Muscle layer of duodenum (tissue), 2 donors: ENCODE data around the gene VAC14.

Experiments used
- H3K27ac ChIP-seq: one replicate; pipeline ENCODE4 v1.7.0; 2013; ENCODE audit warnings: mild to moderate bottlenecking, low read length
- H3K27me3 ChIP-seq: one replicate; pipeline ENCODE4 v1.7.0; 2013; ENCODE audit warnings: low read depth, mild to moderate bottlenecking, control low read depth, low read length
- H3K36me3 ChIP-seq, 2 donors: one replicate each; pipeline ENCODE4 v1.7.0; 2013; ENCODE audit warnings: low read length in 2 of 2, control low read depth in 1 of 2, mild to moderate bottlenecking in 1 of 2; ENCODE audit not compliant: insufficient read depth in 2 of 2, control insufficient read depth in 1 of 2
- H3K4me1 ChIP-seq, 2 donors: one replicate each; pipeline ENCODE4 v1.7.0; 2013; ENCODE audit warnings: low read length in 2 of 2, mild to moderate bottlenecking in 2 of 2, control low read depth in 1 of 2, moderate library complexity in 1 of 2; ENCODE audit not compliant: insufficient read depth in 2 of 2, control insufficient read depth in 1 of 2
- H3K4me3 ChIP-seq, 2 donors: one replicate each; pipeline ENCODE4 v1.7.0; 2013; ENCODE audit warnings: low read length in 2 of 2, low read depth in 1 of 2, mild to moderate bottlenecking in 1 of 2
- H3K9me3 ChIP-seq, 2 donors: one replicate each; pipeline ENCODE4 v1.7.0; 2013; ENCODE audit warnings: low read length in 2 of 2, control low read depth in 1 of 2, mild to moderate bottlenecking in 1 of 2; ENCODE audit not compliant: control insufficient read depth in 1 of 2
- donor health status: healthy.

Gene VAC14

DNA sequence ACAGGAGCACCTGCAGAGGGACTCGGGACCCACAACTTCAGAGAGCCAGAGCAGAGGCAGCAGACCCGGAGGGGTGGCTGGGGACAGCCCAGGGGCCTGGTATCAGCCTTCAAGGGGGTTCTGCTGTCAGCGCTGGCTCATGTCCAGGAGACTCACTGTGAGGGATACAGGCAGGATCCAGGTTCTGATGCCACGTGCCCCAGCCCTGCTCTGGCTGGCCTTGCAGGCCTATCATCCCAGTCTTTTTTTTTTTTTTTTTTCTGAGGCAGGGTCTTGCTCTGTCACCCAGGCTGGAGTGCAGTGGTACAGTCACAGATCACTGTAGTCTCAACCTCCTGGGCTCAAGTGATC is 106.1 kb downstream of the VAC14 start:
- H3K4me3 ChIP-seq: peak overlapping the region in 1 of 2 donors; percentile 0
- peaks cover 11 to 86% of the 10 kb centered on the region in 2 donors for H3K4me1 ChIP-seq
- peak overlapping the region; percentile 75 for H3K27ac ChIP-seq
- H3K9me3 ChIP-seq: no peaks in the 10 kb centered on the region
- H3K36me3 ChIP-seq: peaks cover 0 to 3% of the 10 kb centered on the region in 2 donors
- H3K27me3 ChIP-seq: no peaks in the 10 kb centered on the region

DNA sequence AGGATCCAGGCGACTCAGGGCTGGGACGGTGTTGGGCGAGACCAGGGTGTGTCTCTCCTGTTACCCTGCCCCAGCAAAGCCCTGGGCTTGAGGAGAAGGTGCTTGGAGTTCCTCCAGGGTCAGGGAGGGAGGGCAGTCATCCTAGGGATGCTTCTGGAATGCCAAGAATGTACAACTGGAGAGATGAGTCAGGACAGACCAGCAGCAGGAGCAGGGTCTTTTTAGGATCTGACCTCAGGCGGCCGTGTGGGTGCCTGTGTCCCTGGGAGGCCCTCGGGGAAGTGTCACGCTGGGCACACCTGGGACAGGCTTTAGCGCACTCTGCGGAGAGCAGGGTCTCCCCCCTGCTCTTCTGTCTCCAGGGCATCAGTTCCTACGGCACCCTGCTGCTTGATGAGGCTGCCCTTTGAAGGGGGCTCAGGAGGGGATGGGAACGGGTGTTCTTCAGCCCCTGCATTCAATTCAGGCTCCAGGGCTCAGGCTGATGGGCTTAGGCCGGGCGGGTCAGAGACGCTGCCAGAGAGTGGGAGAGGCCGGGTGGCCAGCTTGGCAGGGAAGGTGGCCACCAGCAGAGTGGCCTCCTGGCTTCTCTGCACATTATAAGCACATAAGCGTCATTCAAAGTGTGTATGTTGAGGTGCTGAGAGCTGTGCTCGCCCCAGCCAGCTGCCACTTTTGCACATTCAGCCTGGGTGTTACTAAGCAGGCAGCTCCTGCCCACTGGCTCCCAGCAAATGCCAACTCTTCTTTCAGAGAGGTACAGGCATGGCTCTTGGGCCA is 106.7 kb downstream of the VAC14 start:
- Histone ChIP-seq H3K27ac (peak overlapping the region; percentile 86), H3K36me3 (peaks cover 0 to under 1% of the 10 kb centered on the region in 2 donors), H3K4me3 (peak overlapping the region in 1 of 2 donors; percentile 0), H3K4me1 (peaks cover 11 to 87% of the 10 kb centered on the region in 2 donors), H3K9me3 (no peaks in the 10 kb centered on the region), H3K27me3 (no peaks in the 10 kb centered on the region)

DNA sequence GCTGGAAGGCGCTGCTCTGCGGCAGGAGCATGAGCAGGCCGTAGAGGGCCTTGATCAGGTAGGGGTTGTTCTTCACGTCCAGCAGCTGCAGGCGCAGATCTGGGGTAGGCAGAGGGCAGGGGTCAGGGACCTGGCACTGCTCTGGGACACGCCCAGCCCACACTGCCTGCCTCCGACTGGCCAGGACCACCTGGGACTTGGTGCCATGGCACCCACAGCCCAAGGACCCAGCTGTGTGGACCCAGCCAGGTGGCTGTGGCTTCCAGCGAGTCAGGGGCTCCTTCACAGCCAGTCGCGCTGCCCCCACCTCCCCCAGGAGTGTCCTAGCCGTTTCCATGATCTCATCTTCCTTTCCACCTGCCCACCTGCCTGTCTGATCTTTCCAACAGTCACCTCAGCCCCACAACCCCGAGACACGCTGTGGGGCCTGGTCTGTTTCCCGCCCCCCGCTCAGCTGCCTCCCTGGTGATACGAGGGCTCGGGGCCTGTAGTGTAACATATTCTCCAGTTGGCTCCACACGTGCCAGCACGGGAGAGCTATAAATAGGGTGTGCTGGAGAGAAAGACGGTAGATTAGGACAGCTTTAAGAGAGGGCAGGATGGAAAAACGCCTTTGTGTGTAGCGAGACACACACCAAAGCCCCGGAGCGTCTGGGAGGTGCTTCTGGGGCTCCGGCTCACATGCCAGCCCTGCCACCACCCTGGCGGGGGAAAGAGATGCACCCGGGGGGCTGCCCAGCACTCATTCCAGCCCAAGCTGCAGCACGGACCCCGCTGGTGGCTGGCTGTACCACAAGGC is 107.9 kb downstream of the VAC14 start:
- H3K4me1 ChIP-seq: peaks cover 19 to 96% of the 10 kb centered on the region in 2 donors
- no peaks in the 10 kb centered on the region for H3K36me3 ChIP-seq
- H3K27ac ChIP-seq: peak overlapping the region; percentile 86
- peak overlapping the region in 1 of 2 donors; percentile 1 for H3K4me3 ChIP-seq
- no peaks in the 10 kb centered on the region for H3K9me3 ChIP-seq
- H3K27me3 ChIP-seq: no peaks in the 10 kb centered on the region

DNA sequence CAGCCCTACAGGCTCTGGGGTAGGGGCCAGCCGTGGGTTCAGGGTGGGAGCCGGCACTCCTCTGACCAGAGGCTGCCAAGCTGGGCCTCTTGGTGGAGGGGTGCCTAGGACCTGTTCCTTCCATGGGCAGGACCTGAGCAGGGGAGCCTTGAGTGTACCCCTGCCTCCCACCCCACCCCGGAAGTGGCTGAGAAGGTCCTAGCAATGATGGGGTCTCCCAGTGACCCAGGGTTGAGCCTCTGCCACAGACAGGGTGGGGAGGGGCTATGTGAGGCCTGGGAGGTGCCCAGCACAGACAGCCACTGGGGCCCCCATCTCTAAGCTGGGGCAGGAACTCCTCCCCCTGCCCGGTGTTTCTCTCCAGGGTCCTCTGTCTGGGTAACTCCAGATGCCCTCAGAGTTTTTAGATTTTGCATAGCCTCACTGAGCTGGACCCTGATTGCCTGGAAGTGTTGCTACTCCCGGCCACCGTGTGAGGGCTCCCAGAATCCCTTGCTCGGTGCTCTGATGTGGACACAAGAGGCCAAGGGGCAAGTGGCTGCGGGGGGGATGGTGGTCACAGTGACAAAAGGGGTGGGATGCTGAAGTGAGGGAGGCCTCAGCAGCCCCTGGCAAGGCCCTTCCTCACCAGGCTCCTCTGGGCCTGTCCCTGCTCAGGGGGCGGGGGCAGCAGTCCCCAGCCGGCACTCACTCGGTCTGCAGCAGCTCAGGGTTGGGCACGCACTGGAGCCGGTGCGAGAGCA is 108.7 kb downstream of the VAC14 start:
- Histone ChIP-seq H3K4me3 (peak overlapping the region in 1 of 2 donors; percentile 27), H3K36me3 (no peaks in the 10 kb centered on the region), H3K27ac (peak overlapping the region; percentile 86), H3K9me3 (no peaks in the 10 kb centered on the region), H3K27me3 (no peaks in the 10 kb centered on the region), H3K4me1 (peaks cover 23 to 96% of the 10 kb centered on the region in 2 donors)

DNA sequence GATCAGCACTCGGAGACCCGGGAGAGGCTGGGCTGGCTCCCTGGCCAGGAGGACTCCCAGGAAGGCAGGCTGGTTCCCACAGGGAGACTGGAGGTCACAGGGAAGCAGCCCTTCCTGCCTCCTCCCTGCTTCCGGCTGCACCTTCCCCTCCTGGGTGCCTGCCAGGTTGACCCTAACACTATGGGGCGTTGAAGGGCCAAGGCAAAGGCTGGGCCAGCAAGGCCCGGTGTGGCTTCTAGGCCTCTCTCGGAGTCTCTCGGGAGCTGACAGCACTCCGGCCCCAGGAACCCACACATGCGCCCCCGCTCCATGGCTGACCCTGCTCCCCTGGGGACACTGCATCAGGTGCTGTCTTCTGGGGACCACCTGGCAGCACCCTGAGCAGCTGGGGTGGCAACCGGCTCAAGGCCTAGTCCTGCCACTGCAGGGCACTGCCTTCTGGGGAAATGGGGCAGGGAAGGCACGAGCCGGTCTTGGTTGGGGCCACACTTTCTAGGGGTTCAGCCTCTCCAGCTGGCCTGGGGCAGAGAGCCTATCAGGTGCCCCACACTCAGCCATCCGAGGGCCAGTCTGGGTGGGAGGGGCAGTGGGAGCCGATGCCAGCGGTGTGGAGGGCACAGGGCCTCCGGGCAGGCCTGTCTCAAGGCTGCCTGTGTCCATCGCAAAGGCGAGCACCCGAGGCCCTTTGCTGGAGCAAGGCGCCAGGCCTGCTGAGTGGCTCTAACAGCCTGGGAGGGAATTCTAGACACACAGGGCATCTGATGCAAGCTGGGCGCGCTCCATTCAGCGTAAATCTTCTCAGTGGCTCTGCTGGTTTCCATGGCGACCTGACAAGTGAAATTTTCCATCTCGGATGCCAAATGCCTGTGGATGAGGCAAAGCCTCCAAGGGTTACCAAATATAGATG is 109.5 kb downstream of the VAC14 start:
- H3K9me3 ChIP-seq: no peaks in the 10 kb centered on the region
- H3K4me1 ChIP-seq: peaks cover 26 to 96% of the 10 kb centered on the region in 2 donors
- peak overlapping the region in 1 of 2 donors; percentile 27 for H3K4me3 ChIP-seq
- H3K27me3 ChIP-seq: no peaks in the 10 kb centered on the region
- peak overlapping the region; percentile 86 for H3K27ac ChIP-seq
- H3K36me3 ChIP-seq: no peaks in the 10 kb centered on the region

DNA sequence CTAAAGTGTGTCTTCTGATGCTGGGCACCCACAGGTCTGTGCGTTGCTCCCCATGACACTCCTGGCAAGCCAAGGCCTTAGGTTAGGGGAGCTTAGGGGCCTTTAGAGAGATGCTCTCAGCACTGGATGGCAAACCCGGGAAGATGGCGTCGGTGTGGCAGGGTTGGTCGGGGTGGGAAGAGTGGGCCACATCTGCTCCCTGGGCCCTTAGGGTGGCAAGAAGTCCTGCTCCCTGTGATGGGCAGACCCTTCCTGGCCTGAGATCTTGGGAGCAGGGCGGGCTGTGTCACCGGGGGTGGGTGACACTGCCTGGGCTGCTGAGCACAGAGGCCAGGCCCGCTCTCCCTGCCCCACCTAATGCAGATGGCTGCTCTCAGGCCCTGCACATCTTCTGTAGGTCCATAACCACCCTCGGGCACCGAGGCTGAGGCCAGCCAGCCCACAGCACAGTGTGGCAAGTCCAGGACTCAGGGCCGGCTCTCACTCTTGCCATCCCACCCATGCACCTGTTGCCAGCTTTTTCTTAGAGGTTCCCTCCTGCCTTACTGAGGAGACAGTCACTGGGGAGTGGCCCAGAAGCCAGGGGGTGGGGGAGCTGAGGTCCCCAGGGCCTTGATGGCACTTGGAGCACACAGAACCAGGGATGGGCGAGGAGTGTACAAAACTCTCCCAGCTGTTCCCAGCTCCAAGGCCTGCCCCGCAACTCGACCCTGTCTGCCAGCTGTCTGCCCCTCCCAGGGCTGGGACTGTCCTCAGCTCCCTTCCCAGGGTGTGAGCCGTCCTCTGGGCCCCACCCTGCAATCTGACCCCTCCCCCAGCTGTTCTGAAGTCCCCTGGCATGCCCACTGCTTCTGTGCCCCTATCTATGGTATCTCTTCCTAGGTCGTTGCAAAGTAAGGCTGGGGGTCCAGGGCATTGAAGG is 110.7 kb downstream of the VAC14 start:
- Histone ChIP-seq H3K4me1 (peaks cover 26 to 90% of the 10 kb centered on the region in 2 donors), H3K27me3 (no peaks in the 10 kb centered on the region), H3K27ac (peak overlapping the region; percentile 86), H3K36me3 (no peaks in the 10 kb centered on the region), H3K9me3 (no peaks in the 10 kb centered on the region), H3K4me3 (no peak overlapping the region)

DNA sequence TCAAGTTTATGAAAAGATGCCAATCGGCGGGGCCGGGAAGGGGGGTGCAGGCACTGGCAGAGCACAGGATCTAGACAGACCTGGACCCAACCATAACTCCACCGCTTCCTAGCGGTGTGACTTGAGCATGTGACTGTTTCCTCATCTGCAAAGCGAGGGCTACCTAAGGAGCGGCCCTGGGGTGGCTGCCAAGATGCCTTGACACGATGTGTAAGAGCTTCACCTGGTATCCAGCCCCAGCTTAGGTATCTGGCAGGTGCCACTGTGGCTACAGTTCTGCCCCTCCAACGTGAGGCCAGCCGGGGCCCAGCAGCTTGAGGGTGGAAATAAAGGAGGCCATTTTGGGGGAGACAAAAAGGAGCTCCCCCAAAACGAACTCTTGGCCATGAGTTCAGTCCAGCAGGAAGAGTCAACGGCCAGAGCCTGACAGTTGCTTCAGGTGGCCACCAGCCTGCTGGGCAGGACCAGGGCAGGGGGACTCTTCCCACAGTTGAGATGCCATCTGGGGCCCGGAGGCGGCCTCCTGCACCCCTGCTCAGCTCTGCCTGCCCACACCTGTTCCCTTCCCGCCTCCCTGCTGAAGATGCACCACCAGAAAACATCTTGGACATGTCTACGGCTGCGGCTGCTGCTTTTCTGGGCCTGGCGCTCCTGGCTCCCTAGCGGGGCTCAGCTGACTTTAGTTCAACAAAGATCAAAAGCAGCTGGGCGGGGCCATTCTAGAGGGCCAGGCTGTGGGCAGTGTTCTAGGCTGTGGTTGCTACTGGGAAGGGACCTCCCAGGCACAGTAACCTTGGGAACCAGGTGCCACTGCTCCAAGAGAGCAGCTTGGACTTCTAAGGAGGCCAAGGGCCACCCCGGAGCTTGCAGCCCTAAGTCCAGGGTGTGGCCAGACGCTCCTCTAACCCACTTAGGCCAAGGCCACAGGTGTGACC is 111.7 kb downstream of the VAC14 start:
- peak overlapping the region; percentile 86 for H3K27ac ChIP-seq
- no peaks in the 10 kb centered on the region for H3K9me3 ChIP-seq
- no peak overlapping the region for H3K4me3 ChIP-seq
- H3K36me3 ChIP-seq: no peaks in the 10 kb centered on the region
- no peaks in the 10 kb centered on the region for H3K27me3 ChIP-seq
- peaks cover 24 to 85% of the 10 kb centered on the region in 2 donors for H3K4me1 ChIP-seq

DNA sequence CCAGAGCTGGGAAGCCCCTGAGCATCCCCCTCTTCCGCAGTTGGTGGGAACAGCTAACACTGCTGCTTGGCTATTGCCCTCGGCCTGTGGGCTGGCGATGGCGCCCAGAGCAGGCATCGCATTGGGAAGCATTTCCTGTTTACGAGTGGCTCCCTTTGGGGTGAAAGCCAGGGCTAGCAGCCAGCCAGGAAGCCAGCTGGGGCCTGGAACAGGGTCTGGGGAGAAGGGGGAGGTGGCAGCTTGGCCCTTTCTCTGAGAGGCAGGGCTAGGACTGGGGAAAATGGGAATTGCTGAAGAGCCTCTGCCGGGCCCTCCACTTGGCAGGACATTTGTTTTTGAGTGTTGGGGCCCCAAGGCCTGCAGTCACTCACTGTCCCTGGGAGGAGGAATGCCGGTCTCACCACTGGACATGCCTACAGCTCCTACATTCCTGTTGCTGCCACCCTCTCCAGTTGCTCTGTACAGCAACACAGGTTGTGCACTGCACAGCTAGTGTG is 112.7 kb downstream of the VAC14 start:
- Histone ChIP-seq H3K4me3 (peak overlapping the region in 1 of 2 donors; percentile 50), H3K27me3 (no peaks in the 10 kb centered on the region), H3K36me3 (no peaks in the 10 kb centered on the region), H3K4me1 (peaks cover 24 to 84% of the 10 kb centered on the region in 2 donors), H3K9me3 (no peaks in the 10 kb centered on the region), H3K27ac (peak overlapping the region; percentile 63)

DNA sequence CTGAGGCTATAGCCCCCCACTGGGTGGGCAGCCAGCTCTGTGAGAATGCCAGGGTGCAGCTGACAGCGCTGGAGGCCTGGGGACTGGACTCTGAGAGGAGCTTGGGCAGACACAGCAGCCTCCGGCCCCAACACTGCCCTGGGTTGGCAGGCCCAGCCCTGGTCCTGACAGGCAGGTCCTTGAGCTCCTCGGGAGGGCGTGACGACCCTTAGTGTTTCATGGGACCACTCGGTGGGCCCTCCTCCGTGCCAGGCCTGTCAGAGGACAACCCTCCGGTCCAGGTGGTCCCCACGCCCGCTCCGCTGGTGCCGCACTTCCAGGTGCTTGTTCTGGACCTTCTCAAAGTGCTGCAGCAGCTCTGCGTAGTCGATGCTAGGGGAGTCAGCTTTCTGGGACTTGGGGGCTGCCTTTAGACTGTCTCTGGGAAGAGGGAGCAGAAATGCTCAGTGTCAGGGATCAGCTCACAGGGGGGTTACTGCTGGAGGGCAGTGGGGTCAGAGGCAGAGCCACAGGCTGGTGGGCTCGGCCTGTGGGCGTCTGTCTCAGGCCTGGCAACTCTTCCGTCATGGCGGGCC is 113.2 kb downstream of the VAC14 start:
- Histone ChIP-seq H3K27me3 (no peaks in the 10 kb centered on the region), H3K36me3 (no peaks in the 10 kb centered on the region), H3K27ac (peak overlapping the region; percentile 63), H3K9me3 (no peaks in the 10 kb centered on the region), H3K4me1 (peaks cover 24 to 84% of the 10 kb centered on the region in 2 donors), H3K4me3 (peak overlapping the region in 1 of 2 donors; percentile 50)
